Fibroblast of skin of right biceps (primary cell): Measurements from ENCODE around the gene BMPR1A.
A peak's percentile ranks its signal among the peaks of the same experiment; 100 is the strongest.

Experiments used
- DNase-seq: peaks from one replicate; pipeline ENCODE4 v3.0.0-alpha.2; 2013

BMPR1A gene

GRCh38 chr10:86768412-86769062 lies 12.1 kb downstream of the BMPR1A start:
- no peak for DNase-seq

GRCh38 chr10:86769991-86770390 lies 13.6 kb downstream of the BMPR1A start:
- DNase-seq: no peak

GRCh38 chr10:86770412-86770960 lies 14.1 kb downstream of the BMPR1A start:
- no peak for DNase-seq

- no peak for DNase-seq
These were observed 17.1 kb downstream of the BMPR1A start for GRCh38 chr10:86773498-86773897.

- peak; percentile 52 for DNase-seq
These were observed 18.8 kb downstream of the BMPR1A start for GRCh38 chr10:86775056-86775869.

- DNase-seq: no peak
These were observed 19.4 kb downstream of the BMPR1A start for GRCh38 chr10:86775870-86776180.

- DNase-seq: no peak
These were observed 23.0 kb downstream of the BMPR1A start for GRCh38 chr10:86779220-86780017.

- no peak for DNase-seq
These were observed 26.4 kb downstream of the BMPR1A start for GRCh38 chr10:86782701-86783418.

GRCh38 chr10:86785037-86785436 lies 28.6 kb downstream of the BMPR1A start:
- DNase-seq: no peak

GRCh38 chr10:86785968-86786367 lies 29.5 kb downstream of the BMPR1A start:
- DNase-seq: no peak

- DNase-seq: no peak
These were observed 29.9 kb downstream of the BMPR1A start for GRCh38 chr10:86786368-86786767.

- no peak for DNase-seq
These were observed 34.0 kb downstream of the BMPR1A start for GRCh38 chr10:86790394-86790793.

GRCh38 chr10:86792461-86793167 lies 36.2 kb downstream of the BMPR1A start:
- no peak for DNase-seq

GRCh38 chr10:86793696-86794095 lies 37.3 kb downstream of the BMPR1A start:
- no peak for DNase-seq

- peak; percentile 90 for DNase-seq
These were observed 38.9 kb downstream of the BMPR1A start for GRCh38 chr10:86795353-86795752.

GRCh38 chr10:86798025-86798424 lies 41.6 kb downstream of the BMPR1A start:
- peak; percentile 31 for DNase-seq

- DNase-seq: peak; percentile 41
These were observed 42.2 kb downstream of the BMPR1A start for GRCh38 chr10:86798611-86799010.

GRCh38 chr10:86799188-86799845 lies 42.9 kb downstream of the BMPR1A start:
- DNase-seq: no peak

- DNase-seq: no peak
These were observed 45.6 kb downstream of the BMPR1A start for GRCh38 chr10:86801995-86802394.

- peak; percentile 19 for DNase-seq
These were observed 46.2 kb downstream of the BMPR1A start for GRCh38 chr10:86802473-86803108.

- peak; percentile 58 for DNase-seq
These were observed 46.7 kb downstream of the BMPR1A start for GRCh38 chr10:86803156-86803555.
